K562 (cell line): Measurements from ENCODE around the gene RPS4Y1. TPM values are rescaled to one million over a fixed set of nuclear protein-coding genes. Genes with fewer than 3 reads are reported as not detected.

Source experiments
- ATAC-seq: fragments of 200-7000 bp; cut with Tn5 transposase; 3 replicates; pipeline ENCODE4 v1.9.1; 2020; ENCODE audit warnings: moderate library complexity
- BruUV-seq: library from RNA; stranded (reverse); fragments of 400-500 nt; replicated peaks from 2 replicates; lab custom pipeline; 2021; lab: Mats Ljungman, UMichigan
- CTCF ChIA-PET: fragments of 300-600 bp; formaldehyde crosslinking; extraction: SDS; loops from one replicate; lab custom pipeline; 2021; ENCODE audit warnings: low intra/inter-chr PET ratio; lab: Yijun Ruan, JAX
- POLR2A ChIA-PET: fragments of 300-600, 350-650 bp; sonication (Branson Sonifier 250); formaldehyde crosslinking; extraction: SDS; loops from one replicate; lab custom pipeline; 2021; ENCODE audit warnings: antibody characterized with exemption, inconsistent platforms; lab: Yijun Ruan, JAX
- DNase-seq, 4 experiments: peaks; one replicate each; pipeline versions ENCODE4 v3.0.0 to v3.0.0-alpha.2; 2011 to 2018; ENCODE audit warnings: low spot score in 3 of 4, mixed read lengths in 3 of 4; ENCODE audit errors: extremely low read depth in 1 of 4
- FAIRE-seq: peaks from 2 replicates; lab custom pipeline; 2011; peaks lifted over from hg19 to GRCh38; lab: Jason Lieb, UNC
- H2AFZ ChIP-seq: 2 replicates; pipeline ENCODE4 v1.6.0; 2011; ENCODE audit warnings: low read depth, low read length, control low read depth, inconsistent platforms
- H3K27ac ChIP-seq: fragments of 200-600 bp; 3 replicates; pipeline ENCODE4 v1.8.0; 2011; ENCODE audit warnings: low read depth, mild to moderate bottlenecking, control low read depth, inconsistent platforms, low read length, moderate library complexity, mixed read lengths; ENCODE audit errors: extremely low read depth
- H3K27me3 ChIP-seq, 2 experiments: fragments of 300-600 bp in 1 of 2; 2 replicates in 1 of 2; 3 replicates in 1 of 2; pipeline versions ENCODE4 v1.6.0 to v1.8.0; 2011; ENCODE audit warnings: inconsistent platforms in 2 of 2, low read length in 2 of 2, mild to moderate bottlenecking in 1 of 2, mixed read lengths in 1 of 2, moderate library complexity in 1 of 2; ENCODE audit not compliant: control insufficient read depth in 2 of 2, insufficient read depth in 2 of 2
- H3K36me3 ChIP-seq: fragments of 300-600 bp; 3 replicates; pipeline ENCODE4 v1.8.0; 2011; ENCODE audit warnings: mild to moderate bottlenecking, low read length, inconsistent platforms; ENCODE audit not compliant: control insufficient read depth, insufficient read depth
- H3K4me1 ChIP-seq, 2 experiments: fragments of 200-600 bp in 1 of 2; replicated peaks in 1 of 2; 2 replicates in 1 of 2; 3 replicates in 1 of 2; pipeline versions ENCODE4 v1.5.1 to v1.8.0; 2011; ENCODE audit warnings: inconsistent platforms in 2 of 2, low read length in 2 of 2, mild to moderate bottlenecking in 1 of 2, mixed read lengths in 1 of 2, moderate library complexity in 1 of 2; ENCODE audit not compliant: control insufficient read depth in 2 of 2, insufficient read depth in 2 of 2
- H3K4me2 ChIP-seq: 2 replicates; pipeline ENCODE4 v1.6.1; 2011; ENCODE audit warnings: low read length, control low read depth, inconsistent platforms, mixed read lengths; ENCODE audit not compliant: insufficient read depth
- H3K4me3 ChIP-seq: fragments of 200-600 bp; sonication (generic), shearing (Covaris generic); 2 replicates; pipeline ENCODE4 v1.5.1; 2016; ENCODE audit warnings: control low read depth, inconsistent platforms
- H3K79me2 ChIP-seq: fragments of 200-600 bp; 3 replicates; pipeline ENCODE4 v1.8.0; 2011; ENCODE audit warnings: low read length, inconsistent platforms; ENCODE audit not compliant: control insufficient read depth, insufficient read depth
- H3K9ac ChIP-seq, 2 experiments: 2 replicates each; pipeline versions ENCODE4 v1.6.0 to v1.6.1; 2011; ENCODE audit warnings: low read depth in 2 of 2, low read length in 2 of 2, control low read depth in 1 of 2, inconsistent platforms in 1 of 2, mild to moderate bottlenecking in 1 of 2, mixed read lengths in 1 of 2; ENCODE audit not compliant: insufficient read depth in 1 of 2
- H3K9me1 ChIP-seq: one replicate; pipeline ENCODE4 v1.6.0; 2011; ENCODE audit warnings: inconsistent platforms, mild to moderate bottlenecking, low read length, moderate library complexity; ENCODE audit not compliant: control insufficient read depth, insufficient read depth
- H3K9me3 ChIP-seq: replicated peaks from 2 replicates; pipeline ENCODE4 v1.5.1; 2011; ENCODE audit warnings: low read depth, low read length, inconsistent platforms; ENCODE audit not compliant: control insufficient read depth, insufficient read depth
- H4K20me1 ChIP-seq: replicated peaks from 2 replicates; pipeline ENCODE4 v1.6.1; 2011; ENCODE audit warnings: low read length, inconsistent platforms, mixed read lengths; ENCODE audit not compliant: control insufficient read depth, insufficient read depth
- CHD7 ChIP-seq: fragments of 200-600 bp; sonication (generic); IDR thresholded peaks from one replicate; pipeline ENCODE4 v1.6.1; 2012; ENCODE audit warnings: mild to moderate bottlenecking, low read depth, low read length, inconsistent platforms
- FUS ChIP-seq: fragments of 200-400 bp; formaldehyde crosslinking; optimal IDR thresholded peaks from 2 replicates; pipeline ENCODE3; 2017; ENCODE audit warnings: low read depth, low read length
- MCM5 ChIP-seq: fragments of 450-650 bp; IDR thresholded peaks from 2 replicates; pipeline ENCODE4 v1.6.1; 2016; ENCODE audit warnings: low read depth
- MEIS2 ChIP-seq: fragments of 450-650 bp; IDR thresholded peaks from 2 replicates; pipeline ENCODE4 v1.6.1; 2014; ENCODE audit warnings: mild to moderate bottlenecking; ENCODE audit not compliant: partially characterized antibody
- MTA3 ChIP-seq: fragments of 450-650 bp; formaldehyde crosslinking; IDR thresholded peaks from 2 replicates; pipeline ENCODE4 v1.6.1; 2017; ENCODE audit warnings: mild to moderate bottlenecking, borderline replicate concordance
- TOE1 ChIP-seq, 2 experiments: fragments of 450-650 bp in 1 of 2; sonication (generic) in 1 of 2; formaldehyde crosslinking in 1 of 2; IDR thresholded peaks; 2 replicates each; pipeline versions ENCODE4 v1.7.1 to v1.8.0; 2016 to 2022; ENCODE audit warnings: borderline replicate concordance in 2 of 2, mild to moderate bottlenecking in 2 of 2, antibody characterized with exemption in 1 of 2, inconsistent platforms in 1 of 2, low read depth in 1 of 2, missing genetic modification reagents in 1 of 2, moderate library complexity in 1 of 2
- ZNF561 ChIP-seq: fragments of 450-650 bp; formaldehyde crosslinking; conservative IDR thresholded peaks from 2 replicates; pipeline ENCODE4 v1.4.0; 2020; ENCODE audit warnings: mild to moderate bottlenecking, moderate library complexity
- in situ Hi-C: fragments of 300-500 bp; cut with MboI; formaldehyde crosslinking; loops from 4 replicates; pipeline ENCODE4 v1.15.0; 2018; ENCODE audit warnings: inconsistent platforms, mixed read lengths
- intact Hi-C: fragments of 100-400 bp; cut with micrococcal nuclease; formaldehyde crosslinking; loops from 2 replicates; pipeline ENCODE4 v1.14.2; 2022
- polyA plus RNA-seq, 8 experiments: library from polyadenylated mRNA; depleted of rRNA in 4 of 8; stranded (reverse) in 5 of 8; unstranded in 3 of 8; fragments of >200 nt; fragmentation: Nextera tagmentation in 2 of 8; fragmentation: Illumina TruSeq in 1 of 8; extraction: Ambion mirVana in 2 of 8; extraction: Trizol in 1 of 8; gene quantifications; 2 replicates each; pipeline versions ENCODE4 v1.2.1 to v1.2.3, GENCODE V29; 2011 to 2014; ENCODE audit warnings: inconsistent platforms in 1 of 8, missing spikeins in 1 of 8
- total RNA-seq, 7 experiments: library from RNA; depleted of rRNA in 6 of 7; stranded (reverse); fragments of >200 nt in 6 of 7; fragmentation: Illumina TruSeq in 2 of 7; extraction: Trizol in 2 of 7; gene quantifications; 2 replicates each; pipeline versions ENCODE4 v1.2.1 to v1.2.3, GENCODE V29; 2011 to 2021; ENCODE audit warnings: low replicate concordance in 1 of 7
- TF ChIP-seq, protein P1 (sequence below): IDR thresholded peaks from 2 replicates; pipeline ENCODE4 v1.6.1; 2012; ENCODE audit warnings: low read depth, low read length, improper control_type of control experiment, borderline replicate concordance

Gene RPS4Y1
- total and polyA plus RNA-seq, 9 of the 15 experiments (the other 6 are each of a cell fraction or from before 2014, with no cell fraction given), result 0.40 TPM; not detected in 8

GRCh38 chrY:2828497-2828896, 12.9 kb upstream of the RPS4Y1 start (continued):
- no peak for TF ChIP-seq TOE1 (IDR thresholded peaks at IDR 0.05; ENCODE audit: borderline replicate concordance)
- no peak for TF ChIP-seq TOE1 (CRISPR knock-in tag; IDR thresholded peaks at IDR 0.05; ENCODE audit: borderline replicate concordance, low read depth)
- TF ChIP-seq MTA3, result no peak
- TF ChIP-seq, protein P1, sequence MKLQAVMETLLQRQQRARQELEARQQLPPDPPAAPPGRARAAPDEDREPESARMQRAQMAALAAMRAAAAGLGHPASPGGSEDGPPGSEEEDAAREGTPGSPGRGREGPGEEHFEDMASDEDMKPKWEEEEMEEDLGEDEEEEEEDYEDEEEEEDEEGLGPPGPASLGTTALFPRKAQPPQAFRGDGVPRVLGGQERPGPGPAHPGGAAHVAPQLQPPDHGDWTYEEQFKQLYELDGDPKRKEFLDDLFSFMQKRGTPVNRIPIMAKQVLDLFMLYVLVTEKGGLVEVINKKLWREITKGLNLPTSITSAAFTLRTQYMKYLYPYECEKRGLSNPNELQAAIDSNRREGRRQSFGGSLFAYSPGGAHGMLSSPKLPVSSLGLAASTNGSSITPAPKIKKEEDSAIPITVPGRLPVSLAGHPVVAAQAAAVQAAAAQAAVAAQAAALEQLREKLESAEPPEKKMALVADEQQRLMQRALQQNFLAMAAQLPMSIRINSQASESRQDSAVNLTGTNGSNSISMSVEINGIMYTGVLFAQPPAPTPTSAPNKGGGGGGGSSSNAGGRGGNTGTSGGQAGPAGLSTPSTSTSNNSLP, result no peak
- TF ChIP-seq MEIS2, result no peak

GRCh38 chrY:2835230-2835629, 6.2 kb upstream of the RPS4Y1 start:
- no peaks in the 10 kb centered on the region for H3K36me3 ChIP-seq
- H3K9ac ChIP-seq, result no peak overlapping the region
- intact Hi-C loops (no loop called here), in situ Hi-C loops (no loop called here)
- no peak overlapping the region for H3K4me3 ChIP-seq
- FAIRE-seq (no peak), DNase-seq (no peak), ATAC-seq (no peak)
- H3K4me2 ChIP-seq, result no peak overlapping the region
- no peaks in the 10 kb centered on the region for H3K4me1 ChIP-seq
- H3K9me3 ChIP-seq, result no peaks in the 10 kb centered on the region
- POLR2A ChIA-PET, result no interaction called here
- no peaks in the 10 kb centered on the region for H3K79me2 ChIP-seq
- no peaks in the 10 kb centered on the region for H3K27me3 ChIP-seq
- no TSS peak for BruUV-seq
- H3K27ac ChIP-seq, result no peak overlapping the region
- no peaks in the 10 kb centered on the region for H3K9me1 ChIP-seq
- no peak overlapping the region for H2AFZ ChIP-seq
- no peaks in the 10 kb centered on the region for H4K20me1 ChIP-seq
- CTCF ChIA-PET, result no interaction called here
- TF ChIP-seq FUS (no peak), MCM5 (no peak), ZNF561 (CRISPR knock-in tag) (no peak), CHD7 (no peak)
